Measurements from ENCODE around the gene RIMS3.

Gene RIMS3

DNA sequence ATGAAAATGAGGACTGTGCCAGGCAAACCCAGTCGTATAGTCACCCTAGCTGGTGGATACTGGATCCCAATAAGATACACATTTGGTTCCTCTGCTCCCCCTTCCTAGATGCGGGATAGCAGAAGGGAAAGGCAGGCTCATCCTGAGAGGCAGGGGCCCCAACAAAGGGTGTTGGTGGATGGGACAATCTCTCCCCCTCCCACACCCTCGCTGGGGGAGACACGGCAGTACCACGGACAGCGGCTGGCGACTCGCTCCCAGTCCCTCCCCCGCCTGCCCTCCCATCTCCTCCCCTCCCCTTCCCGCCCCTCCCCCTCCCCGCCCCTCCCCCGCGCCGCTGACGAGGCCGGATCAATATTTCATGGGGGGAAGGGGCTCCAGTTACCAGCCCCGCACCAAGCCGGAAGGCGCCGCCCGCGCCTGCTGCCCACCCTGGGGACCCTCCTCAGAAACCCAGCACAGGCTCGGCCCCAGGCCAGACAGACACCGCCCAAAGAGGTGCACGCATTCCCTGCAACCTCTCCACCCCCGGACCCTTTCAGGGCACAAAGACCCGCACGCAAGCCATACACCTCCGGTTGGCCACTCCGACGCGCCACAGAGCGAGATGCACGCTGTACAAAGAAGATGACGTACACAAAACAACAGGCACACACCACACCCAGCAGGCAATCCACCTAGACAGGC is 11.5 kb downstream of the RIMS3 start:
- no peak for DNase-seq (ENCODE audit: low read depth in 2 of 2)

DNA sequence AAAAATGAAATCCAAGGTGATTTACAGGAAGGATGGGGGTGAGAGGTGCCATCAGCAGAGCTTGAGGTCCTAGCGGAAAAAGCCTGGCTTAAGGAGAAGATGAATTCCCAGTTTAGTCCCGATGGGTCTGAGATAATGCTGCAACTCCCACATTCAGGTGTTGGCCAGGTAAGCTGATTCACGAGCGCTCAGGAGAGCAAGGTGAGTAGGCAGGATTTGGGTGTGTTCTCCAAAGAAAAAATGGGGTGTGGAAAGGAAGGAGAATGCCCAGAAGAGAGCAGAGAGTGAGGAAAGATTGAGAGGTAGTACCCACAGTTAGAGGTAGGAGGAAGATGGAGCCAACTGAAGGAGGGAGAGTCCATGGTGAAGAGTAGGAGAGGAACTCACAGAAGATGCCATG is 12.5 kb downstream of the RIMS3 start:
- DNase-seq (ENCODE audit: low read depth in 2 of 2), result no peak

DNA sequence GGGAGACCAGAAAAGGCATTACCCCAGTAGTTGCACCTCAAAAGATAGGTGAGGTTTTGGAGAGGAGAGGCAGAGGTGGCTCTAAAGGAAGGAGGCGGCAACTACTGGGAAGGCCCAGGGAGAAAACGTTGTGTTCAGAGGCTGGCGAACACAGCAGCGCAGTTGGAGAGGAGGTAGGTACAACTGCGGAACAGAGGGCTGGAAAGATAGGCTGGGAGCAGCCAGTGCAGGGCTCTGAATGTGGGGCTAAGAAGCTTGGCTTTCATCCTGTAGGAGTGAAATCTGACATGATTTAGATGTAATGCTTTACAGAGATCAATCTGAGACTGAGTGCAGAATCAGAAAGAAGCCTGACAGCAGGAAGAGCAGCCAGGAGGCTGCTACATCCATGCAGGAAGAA is 13.0 kb downstream of the RIMS3 start:
- DNase-seq (ENCODE audit: low read depth in 2 of 2), result no peak

DNA sequence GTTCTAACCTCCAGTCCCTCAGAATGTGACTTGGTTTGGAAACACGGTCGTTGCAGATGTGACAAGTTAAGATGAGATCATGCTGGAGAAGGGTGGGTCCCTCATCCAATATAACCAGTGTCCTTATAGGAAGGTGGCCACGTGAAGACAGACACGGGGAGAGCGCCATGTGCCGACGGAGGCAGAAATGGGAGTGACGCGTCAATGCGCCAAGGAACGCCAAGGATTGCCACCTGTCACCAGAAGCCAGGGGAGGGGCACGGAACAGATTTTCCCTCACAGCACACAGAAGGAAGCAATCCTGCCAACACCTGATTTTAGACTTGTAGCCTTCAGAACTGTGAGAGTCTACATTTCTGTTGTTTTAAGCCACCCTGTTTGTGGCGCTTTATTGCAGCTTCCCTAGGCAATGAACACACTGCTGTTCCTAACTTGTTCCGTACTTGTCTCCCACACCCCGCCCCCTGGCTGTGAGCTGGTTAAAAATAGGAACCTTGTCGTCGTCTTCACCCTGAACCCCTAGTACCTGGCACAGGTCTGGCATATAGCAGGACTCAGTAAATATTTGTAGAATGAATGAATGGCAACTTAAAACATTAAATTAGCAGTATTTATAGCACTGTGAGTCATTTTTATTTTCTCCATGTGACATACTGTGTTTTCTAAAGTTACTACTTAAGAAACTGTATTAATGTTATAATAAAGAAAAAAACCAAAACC is 14.2 kb downstream of the RIMS3 start:
- no peak for DNase-seq (ENCODE audit: low read depth in 2 of 2)

DNA sequence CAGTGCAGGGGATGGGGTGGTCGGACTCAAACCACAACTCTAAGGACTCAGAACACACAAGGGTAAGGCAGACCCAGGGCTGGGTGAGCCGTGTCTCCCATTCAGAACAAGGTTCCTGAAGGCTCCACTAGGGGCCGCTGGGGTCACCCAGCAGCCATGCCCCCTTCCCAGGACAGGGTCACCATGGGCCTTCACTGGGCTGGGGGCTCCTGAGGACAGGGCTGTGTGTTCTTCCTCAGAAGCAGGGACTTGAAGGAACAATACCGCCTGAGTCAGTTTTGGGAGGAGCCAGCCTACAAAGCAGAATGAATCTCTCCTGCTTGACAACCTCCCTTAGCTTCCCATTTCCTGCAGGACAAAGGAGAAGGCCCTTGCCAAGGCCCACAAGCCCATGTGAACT is 15.4 kb downstream of the RIMS3 start:
- no peak for DNase-seq (ENCODE audit: low read depth in 2 of 2)

- no peak for DNase-seq (ENCODE audit: low read depth in 2 of 2)
Observed at GRCh38 chr1:40649592-40649930, 15.9 kb downstream of the RIMS3 start.

DNA sequence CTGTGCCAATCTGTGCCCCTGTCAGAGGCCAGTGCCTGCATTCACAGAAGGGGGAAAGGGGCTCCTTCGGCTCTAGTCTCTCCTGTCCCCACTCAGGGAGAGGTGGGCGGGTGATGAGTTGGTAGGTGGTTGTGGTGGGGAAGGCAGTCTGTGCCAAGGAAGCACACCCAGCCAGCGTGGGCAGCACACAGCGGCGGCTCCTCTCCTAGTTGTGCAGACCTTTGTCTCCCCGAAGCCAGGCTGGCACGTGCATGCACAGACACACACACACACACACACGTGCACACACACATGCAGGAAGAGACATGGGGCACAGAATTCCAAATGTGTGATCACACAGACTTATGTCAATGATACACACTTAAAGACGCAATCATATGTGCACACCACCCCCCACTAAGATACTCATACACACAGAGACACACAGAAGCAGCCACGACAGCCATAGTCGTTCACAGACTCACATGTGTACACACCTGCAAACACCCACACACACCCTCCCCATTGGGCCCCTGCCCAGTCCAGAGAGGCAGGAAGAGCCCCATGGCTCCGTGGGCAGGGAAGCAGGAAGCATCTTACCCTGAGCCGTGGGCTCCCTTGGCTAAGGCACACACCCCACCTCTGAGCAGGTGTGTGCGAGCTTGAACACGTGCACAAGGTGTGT is 16.4 kb downstream of the RIMS3 start:
- DNase-seq (ENCODE audit: low read depth in 2 of 2), result no peak

DNA sequence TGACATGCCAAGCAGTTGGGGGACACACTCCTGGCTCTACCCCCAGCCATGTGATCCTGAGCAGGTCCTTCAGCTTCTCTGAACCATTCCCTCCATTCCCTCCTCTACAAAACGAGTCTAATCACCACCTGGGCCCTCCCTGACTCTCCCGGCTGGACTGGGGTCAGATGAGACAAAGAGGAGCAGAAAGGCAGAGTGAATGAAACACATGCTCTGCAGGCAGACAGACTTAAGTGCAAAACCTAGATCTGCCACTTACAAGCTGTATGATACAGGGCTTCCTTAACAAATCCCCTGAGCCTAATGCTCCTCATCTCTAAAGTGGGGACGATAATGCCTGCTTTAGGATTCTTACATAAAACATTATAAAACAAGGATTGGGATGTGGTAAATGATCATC is 17.3 kb downstream of the RIMS3 start:
- no peak for DNase-seq (ENCODE audit: low read depth in 2 of 2)

DNA sequence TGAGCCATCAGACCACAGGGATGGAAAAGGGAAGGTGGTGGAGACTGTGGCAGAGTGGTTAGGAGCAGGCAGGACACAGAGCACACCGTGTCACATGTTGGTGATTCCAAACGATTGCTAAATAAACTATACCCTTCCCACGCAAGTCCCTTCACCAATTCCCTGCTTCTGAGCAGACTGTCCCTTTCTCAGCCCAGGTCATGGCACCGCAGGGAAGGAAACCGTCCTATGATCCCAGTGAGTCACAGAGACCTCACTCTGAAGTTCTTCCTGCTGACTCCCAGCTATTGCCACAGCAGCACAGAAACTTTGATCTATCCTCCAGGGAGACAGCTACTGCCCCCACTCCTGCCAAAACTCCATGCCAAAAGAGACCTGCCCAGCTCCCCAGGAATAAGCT is 19.2 kb downstream of the RIMS3 start:
- no peak for DNase-seq (ENCODE audit: low read depth in 2 of 2)

GRCh38 chr1:40645118-40645680 is 20.3 kb downstream of the RIMS3 start:
- no peak for DNase-seq (ENCODE audit: low read depth in 2 of 2)

GRCh38 chr1:40641601-40642242 is 23.8 kb downstream of the RIMS3 start:
- DNase-seq (ENCODE audit: low read depth in 2 of 2), result no peak

DNA sequence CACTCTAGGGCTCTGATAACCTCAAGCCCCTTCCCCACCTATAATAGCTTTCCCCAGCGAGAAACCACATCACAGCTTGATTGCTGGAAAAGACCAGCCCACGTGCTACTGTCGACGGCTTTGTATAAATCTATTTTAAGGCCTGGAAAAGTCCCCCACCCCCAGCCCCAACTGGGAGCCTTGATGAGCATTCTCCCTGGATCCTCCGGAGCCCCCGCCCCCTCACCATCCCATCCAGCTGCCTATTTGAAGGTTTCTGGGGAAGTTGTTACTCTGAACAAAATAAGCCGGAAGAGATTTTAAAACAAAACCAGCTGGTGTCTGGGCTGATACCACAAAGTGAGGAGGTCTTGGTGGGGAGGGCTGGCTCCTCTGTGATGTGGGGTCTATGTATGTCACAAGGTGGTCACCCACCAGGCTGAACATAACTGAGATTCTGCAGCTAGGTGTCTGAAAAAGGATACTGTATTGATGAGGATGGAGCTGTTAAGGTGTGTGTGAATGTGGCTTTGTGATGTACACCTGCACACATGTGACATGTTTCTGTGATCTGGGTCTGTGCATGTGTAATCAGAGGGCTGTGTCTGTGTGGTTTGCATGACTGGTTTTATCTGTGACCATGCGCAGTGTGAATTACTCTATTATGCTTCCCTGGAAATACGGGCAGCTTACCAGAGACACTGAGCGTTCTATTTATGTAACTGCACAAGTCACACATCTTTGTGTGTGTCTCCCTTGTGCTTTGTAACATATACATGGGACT is 25.0 kb downstream of the RIMS3 start:
- no peak for DNase-seq (ENCODE audit: low read depth in 2 of 2)

DNA sequence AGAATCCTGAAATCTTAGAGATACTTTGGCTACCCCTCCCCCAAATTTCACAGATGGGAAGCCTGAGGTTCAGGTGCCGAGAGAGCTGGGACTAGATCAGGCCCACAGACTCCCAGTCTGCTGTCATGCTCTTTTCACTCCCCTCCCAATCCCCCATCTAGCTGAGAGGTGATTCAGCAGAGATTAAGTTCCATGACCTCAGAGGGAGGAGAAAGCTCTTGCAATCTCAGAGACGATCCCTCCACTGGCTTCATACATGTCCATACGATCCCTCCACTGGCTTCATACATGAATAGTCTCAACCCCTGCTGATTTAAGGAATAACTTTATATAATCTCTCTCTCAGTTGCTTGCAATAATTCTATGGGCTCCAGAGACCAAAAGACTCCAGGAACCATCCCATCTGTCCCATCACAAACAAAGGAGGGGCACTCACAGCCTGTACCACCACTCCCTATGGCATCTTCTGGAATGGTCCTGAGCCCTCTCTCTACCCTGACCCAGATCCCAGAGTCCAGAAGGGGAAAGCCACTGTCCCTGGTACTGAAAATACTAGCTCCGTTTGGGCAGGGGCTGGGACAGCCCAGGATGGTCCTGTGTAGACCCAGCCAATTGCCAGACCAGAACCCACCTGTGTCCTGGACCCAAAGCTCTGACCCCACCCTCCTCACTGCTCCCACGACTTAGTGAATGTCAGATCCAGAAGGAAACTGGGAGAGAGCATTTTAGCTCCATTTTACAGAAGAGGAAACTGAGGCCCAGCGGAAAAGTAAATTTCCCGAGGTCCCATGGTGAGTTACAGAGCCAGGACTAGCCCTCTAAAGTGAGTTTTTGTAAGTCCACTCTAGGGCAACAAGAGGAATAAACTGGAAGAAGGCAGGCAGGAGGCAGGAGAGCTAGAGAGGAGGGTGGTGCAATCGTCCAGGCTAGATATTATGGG is 27.1 kb downstream of the RIMS3 start:
- DNase-seq (ENCODE audit: low read depth in 2 of 2), result no peak

GRCh38 chr1:40637470-40638007 is 27.9 kb downstream of the RIMS3 start:
- DNase-seq (ENCODE audit: low read depth in 2 of 2), result no peak

GRCh38 chr1:40636777-40637176 is 28.7 kb downstream of the RIMS3 start:
- no peak for DNase-seq (ENCODE audit: low read depth in 2 of 2)

GRCh38 chr1:40635763-40636500 is 29.6 kb downstream of the RIMS3 start:
- no peak for DNase-seq (ENCODE audit: low read depth in 2 of 2)

DNA sequence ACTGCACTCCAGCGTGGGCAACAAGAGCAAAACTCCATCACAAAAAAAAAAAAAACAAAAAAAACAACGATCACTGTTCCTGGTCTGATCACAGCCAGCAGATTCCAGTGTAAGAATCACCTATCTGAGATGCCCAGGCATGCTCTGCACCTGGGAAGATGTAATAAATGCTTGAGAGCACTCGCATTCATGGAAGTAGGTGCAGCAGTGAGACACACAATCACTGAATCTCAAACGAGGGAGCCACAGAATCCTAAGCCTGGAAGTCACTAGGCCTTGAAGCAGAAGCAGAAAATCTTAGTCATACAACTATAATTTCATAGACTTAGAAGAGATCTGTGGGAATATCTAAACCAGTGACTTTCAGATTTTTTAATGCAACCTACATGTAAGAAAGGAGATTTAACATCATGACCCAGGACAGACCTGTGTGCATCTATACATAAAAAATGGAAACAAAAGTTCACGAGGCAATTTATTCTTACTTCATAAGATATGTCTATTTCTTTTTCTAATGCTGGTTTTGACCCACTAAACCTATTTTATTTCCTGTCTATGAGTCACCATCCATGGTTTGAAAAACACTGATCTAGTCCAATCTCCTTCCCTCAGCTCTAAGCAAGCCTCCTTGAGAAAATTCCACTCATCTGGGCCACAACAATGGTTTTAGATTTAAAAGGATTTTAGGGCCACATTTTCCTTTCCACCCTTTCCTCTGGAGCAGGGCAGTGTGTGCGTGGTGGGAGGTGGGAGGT is 30.4 kb downstream of the RIMS3 start:
- DNase-seq (ENCODE audit: low read depth in 2 of 2), result no peak

GRCh38 chr1:40633931-40634376 is 31.5 kb downstream of the RIMS3 start:
- no peak for DNase-seq (ENCODE audit: low read depth in 2 of 2)

DNA sequence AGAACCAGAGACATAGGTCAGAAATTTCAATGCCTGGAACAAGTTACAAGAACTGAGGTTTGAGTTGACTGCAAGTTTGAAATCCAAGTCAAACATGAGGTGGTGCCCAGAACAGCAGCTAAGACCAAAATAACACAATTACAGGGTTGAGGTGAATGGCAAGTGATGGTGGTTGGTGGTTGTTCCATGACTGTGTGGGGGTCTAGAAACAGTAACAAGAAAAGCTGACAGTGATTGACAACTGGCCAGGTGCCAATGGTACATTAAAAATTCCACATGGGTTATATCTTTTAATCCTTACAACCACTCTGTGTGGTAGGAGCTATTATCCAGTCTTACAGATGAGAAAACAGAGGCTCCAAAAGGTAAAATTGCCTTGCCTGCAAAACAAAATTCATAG is 32.0 kb downstream of the RIMS3 start:
- DNase-seq (ENCODE audit: low read depth in 2 of 2), result no peak

Measured in stimulated activated CD8-positive, alpha-beta memory T cell treated with anti-CD3 and anti-CD28 coated beads, Interleukin-7, amount 100 ng/mL, for 1 hour (primary cell).